K562 (cell line): Measurements from ENCODE around the gene FAM209A. TPM values are rescaled to one million over a fixed set of nuclear protein-coding genes. Genes with fewer than 3 reads are reported as not detected.

Experiments used
- ATAC-seq: fragments of 200-7000 bp; cut with Tn5 transposase; 3 replicates; pipeline ENCODE4 v1.9.1; 2020; ENCODE audit warnings: moderate library complexity
- BruUV-seq: library from RNA; stranded (reverse); fragments of 400-500 nt; replicated peaks from 2 replicates; lab custom pipeline; 2021; lab: Mats Ljungman, UMichigan
- CTCF ChIA-PET: fragments of 300-600 bp; formaldehyde crosslinking; extraction: SDS; loops from one replicate; lab custom pipeline; 2021; ENCODE audit warnings: low intra/inter-chr PET ratio; lab: Yijun Ruan, JAX
- POLR2A ChIA-PET: fragments of 300-600, 350-650 bp; sonication (Branson Sonifier 250); formaldehyde crosslinking; extraction: SDS; loops from one replicate; lab custom pipeline; 2021; ENCODE audit warnings: antibody characterized with exemption, inconsistent platforms; lab: Yijun Ruan, JAX
- DNase-seq, 4 experiments: peaks; one replicate each; pipeline versions ENCODE4 v3.0.0 to v3.0.0-alpha.2; 2011 to 2018; ENCODE audit warnings: low spot score in 3 of 4, mixed read lengths in 3 of 4; ENCODE audit errors: extremely low read depth in 1 of 4
- FAIRE-seq: peaks from 2 replicates; lab custom pipeline; 2011; peaks lifted over from hg19 to GRCh38; lab: Jason Lieb, UNC
- H2AFZ ChIP-seq: 2 replicates; pipeline ENCODE4 v1.6.0; 2011; ENCODE audit warnings: low read depth, low read length, control low read depth, inconsistent platforms
- H3K27ac ChIP-seq: fragments of 200-600 bp; 3 replicates; pipeline ENCODE4 v1.8.0; 2011; ENCODE audit warnings: low read depth, mild to moderate bottlenecking, control low read depth, inconsistent platforms, low read length, moderate library complexity, mixed read lengths; ENCODE audit errors: extremely low read depth
- H3K27me3 ChIP-seq, 2 experiments: fragments of 300-600 bp in 1 of 2; 2 replicates in 1 of 2; 3 replicates in 1 of 2; pipeline versions ENCODE4 v1.6.0 to v1.8.0; 2011; ENCODE audit warnings: inconsistent platforms in 2 of 2, low read length in 2 of 2, mild to moderate bottlenecking in 1 of 2, mixed read lengths in 1 of 2, moderate library complexity in 1 of 2; ENCODE audit not compliant: control insufficient read depth in 2 of 2, insufficient read depth in 2 of 2
- H3K36me3 ChIP-seq: fragments of 300-600 bp; 3 replicates; pipeline ENCODE4 v1.8.0; 2011; ENCODE audit warnings: mild to moderate bottlenecking, low read length, inconsistent platforms; ENCODE audit not compliant: control insufficient read depth, insufficient read depth
- H3K4me1 ChIP-seq, 2 experiments: fragments of 200-600 bp in 1 of 2; replicated peaks in 1 of 2; 2 replicates in 1 of 2; 3 replicates in 1 of 2; pipeline versions ENCODE4 v1.5.1 to v1.8.0; 2011; ENCODE audit warnings: inconsistent platforms in 2 of 2, low read length in 2 of 2, mild to moderate bottlenecking in 1 of 2, mixed read lengths in 1 of 2, moderate library complexity in 1 of 2; ENCODE audit not compliant: control insufficient read depth in 2 of 2, insufficient read depth in 2 of 2
- H3K4me2 ChIP-seq: 2 replicates; pipeline ENCODE4 v1.6.1; 2011; ENCODE audit warnings: low read length, control low read depth, inconsistent platforms, mixed read lengths; ENCODE audit not compliant: insufficient read depth
- H3K4me3 ChIP-seq: fragments of 200-600 bp; sonication (generic), shearing (Covaris generic); 2 replicates; pipeline ENCODE4 v1.5.1; 2016; ENCODE audit warnings: control low read depth, inconsistent platforms
- H3K79me2 ChIP-seq: fragments of 200-600 bp; 3 replicates; pipeline ENCODE4 v1.8.0; 2011; ENCODE audit warnings: low read length, inconsistent platforms; ENCODE audit not compliant: control insufficient read depth, insufficient read depth
- H3K9ac ChIP-seq, 2 experiments: 2 replicates each; pipeline versions ENCODE4 v1.6.0 to v1.6.1; 2011; ENCODE audit warnings: low read depth in 2 of 2, low read length in 2 of 2, control low read depth in 1 of 2, inconsistent platforms in 1 of 2, mild to moderate bottlenecking in 1 of 2, mixed read lengths in 1 of 2; ENCODE audit not compliant: insufficient read depth in 1 of 2
- H3K9me1 ChIP-seq: one replicate; pipeline ENCODE4 v1.6.0; 2011; ENCODE audit warnings: inconsistent platforms, mild to moderate bottlenecking, low read length, moderate library complexity; ENCODE audit not compliant: control insufficient read depth, insufficient read depth
- H3K9me3 ChIP-seq: replicated peaks from 2 replicates; pipeline ENCODE4 v1.5.1; 2011; ENCODE audit warnings: low read depth, low read length, inconsistent platforms; ENCODE audit not compliant: control insufficient read depth, insufficient read depth
- H4K20me1 ChIP-seq: replicated peaks from 2 replicates; pipeline ENCODE4 v1.6.1; 2011; ENCODE audit warnings: low read length, inconsistent platforms, mixed read lengths; ENCODE audit not compliant: control insufficient read depth, insufficient read depth
- ARHGAP35 ChIP-seq: fragments of 450-650 bp; IDR thresholded peaks from 2 replicates; pipeline ENCODE4 v1.6.1; 2018; ENCODE audit not compliant: partially characterized antibody
- BRD4 ChIP-seq: fragments of 200-600 bp; sonication (generic); IDR thresholded peaks from 2 replicates; pipeline ENCODE4 v1.6.1; 2017; ENCODE audit warnings: inconsistent platforms
- CREB5 ChIP-seq: fragments of 250-450 bp; sonication (Bioruptor Pico); IDR thresholded peaks from 2 replicates; pipeline ENCODE4 v1.5.0; 2020; ENCODE audit warnings: mild to moderate bottlenecking
- ELF1 ChIP-seq: fragments of 200-800 bp; sonication (Bioruptor generic); IDR thresholded peaks from 2 replicates; pipeline ENCODE4 v1.6.1; 2016; ENCODE audit warnings: missing genetic modification characterization, missing compliant biosample characterization
- FOXJ2 ChIP-seq: fragments of 200-800 bp; sonication (Bioruptor generic); IDR thresholded peaks from 2 replicates; pipeline ENCODE4 v1.6.1; 2016; ENCODE audit warnings: missing genetic modification characterization, missing compliant biosample characterization
- FOXM1 ChIP-seq, 2 experiments: fragments of 450-650 bp in 1 of 2; sonication (generic) in 1 of 2; formaldehyde crosslinking in 1 of 2; IDR thresholded peaks; 2 replicates each; pipeline versions ENCODE4 v1.6.1 to v1.9.0; 2017 to 2022; ENCODE audit warnings: low read depth in 2 of 2, mild to moderate bottlenecking in 2 of 2, missing genetic modification reagents in 1 of 2, moderate library complexity in 1 of 2
- HNRNPLL ChIP-seq: fragments of 200-400 bp; formaldehyde crosslinking; IDR thresholded peaks from 2 replicates; pipeline ENCODE4 v1.6.1; 2017; ENCODE audit warnings: low read length, low read depth, mild to moderate bottlenecking; ENCODE audit not compliant: poor library complexity, severe bottlenecking
- NCOR1 ChIP-seq: fragments of 450-650 bp; IDR thresholded peaks from 2 replicates; pipeline ENCODE4 v1.6.1; 2016; ENCODE audit warnings: mild to moderate bottlenecking, moderate library complexity
- OTX1 ChIP-seq: fragments of 450-650 bp; formaldehyde crosslinking; IDR thresholded peaks from 2 replicates; pipeline ENCODE4 v1.4.0; 2022; ENCODE audit warnings: mild to moderate bottlenecking
- RBM15 ChIP-seq: fragments of 200-400 bp; formaldehyde crosslinking; IDR thresholded peaks from 2 replicates; pipeline ENCODE4 v1.6.1; 2018; ENCODE audit warnings: mild to moderate bottlenecking, low read length, moderate library complexity; ENCODE audit not compliant: insufficient read depth
- TCF7L2 ChIP-seq: fragments of 150-350 bp; IDR thresholded peaks from 2 replicates; pipeline ENCODE4 v1.6.1; 2016; ENCODE audit warnings: low read depth, mild to moderate bottlenecking, low read length, moderate library complexity
- ZMIZ1 ChIP-seq, 2 experiments: fragments of 150-350 bp in 1 of 2; IDR thresholded peaks; 2 replicates each; pipeline ENCODE4 v1.6.1; 2012 to 2016; ENCODE audit warnings: low read depth in 2 of 2, low read length in 2 of 2, mild to moderate bottlenecking in 1 of 2, moderate library complexity in 1 of 2
- ZNF592 ChIP-seq: fragments of 450-650 bp; IDR thresholded peaks from 2 replicates; pipeline ENCODE4 v1.6.1; 2017; ENCODE audit warnings: antibody characterized with exemption, mild to moderate bottlenecking
- ZNF77 ChIP-seq: fragments of 250-450 bp; sonication (Bioruptor Pico); IDR thresholded peaks from 2 replicates; pipeline ENCODE4 v1.5.0; 2020
- WGBS: fragments of 100-300 bp; shearing (Covaris generic); methylation state at CpG from one replicate; pipeline ENCODE4 v1.1.6; 2016; ENCODE audit warnings: low coverage, mixed read lengths; ENCODE audit not compliant: insufficient coverage; ENCODE audit errors: missing lambda C conversion rate; 5-methylcytosine and 5-hydroxymethylcytosine counted together
- in situ Hi-C: fragments of 300-500 bp; cut with MboI; formaldehyde crosslinking; loops from 4 replicates; pipeline ENCODE4 v1.15.0; 2018; ENCODE audit warnings: inconsistent platforms, mixed read lengths
- intact Hi-C: fragments of 100-400 bp; cut with micrococcal nuclease; formaldehyde crosslinking; loops from 2 replicates; pipeline ENCODE4 v1.14.2; 2022
- polyA plus RNA-seq, 8 experiments: library from polyadenylated mRNA; depleted of rRNA in 4 of 8; stranded (reverse) in 5 of 8; unstranded in 3 of 8; fragments of >200 nt; fragmentation: Nextera tagmentation in 2 of 8; fragmentation: Illumina TruSeq in 1 of 8; extraction: Ambion mirVana in 2 of 8; extraction: Trizol in 1 of 8; gene quantifications; 2 replicates each; pipeline versions ENCODE4 v1.2.1 to v1.2.3, GENCODE V29; 2011 to 2014; ENCODE audit warnings: inconsistent platforms in 1 of 8, missing spikeins in 1 of 8
- total RNA-seq, 7 experiments: library from RNA; depleted of rRNA in 6 of 7; stranded (reverse); fragments of >200 nt in 6 of 7; fragmentation: Illumina TruSeq in 2 of 7; extraction: Trizol in 2 of 7; gene quantifications; 2 replicates each; pipeline versions ENCODE4 v1.2.1 to v1.2.3, GENCODE V29; 2011 to 2021; ENCODE audit warnings: low replicate concordance in 1 of 7

The FAM209A gene
- total and polyA plus RNA-seq, 9 of the 15 experiments (the other 6 are each of a cell fraction or from before 2014, with no cell fraction given): 0.08 to 0.15 (median 0.11) TPM; not detected in 6

- no TSS peak for BruUV-seq
- Histone ChIP-seq H3K9me1 (no peaks in the 10 kb centered on the region), H3K4me3 (no peak overlapping the region), H3K9ac (no peak overlapping the region), H3K27me3 (peaks cover 5 to 8% of the 10 kb centered on the region in 2 experiments; a peak in 4 of 5 replicates), H3K36me3 (no peaks in the 10 kb centered on the region), H3K4me2 (no peak overlapping the region), H3K79me2 (no peaks in the 10 kb centered on the region), H4K20me1 (no peaks in the 10 kb centered on the region), H2AFZ (no peak overlapping the region), H3K9me3 (no peaks in the 10 kb centered on the region), H3K4me1 (no peaks in the 10 kb centered on the region; a peak in 1 of 5 replicates), H3K27ac (no peak overlapping the region)
- in situ Hi-C loops: no loop called here
- ATAC-seq (no peak), DNase-seq (no peak), FAIRE-seq (no peak)
- WGBS: 0% methylated on average over 6 of the region's 7 CpGs
- ChIA-PET CTCF (no interaction called here), POLR2A (no interaction called here)
- intact Hi-C loops: no loop called here
- TF ChIP-seq FOXM1 (IDR thresholded peaks at IDR 0.05; ENCODE audit: low read depth) (no peak), FOXM1 (CRISPR knock-in tag; IDR thresholded peaks at IDR 0.05; ENCODE audit: low read depth) (no peak), ZMIZ1 (IDR thresholded peaks at IDR 0.05; ENCODE audit: low read depth in 2 of 2, low read length in 2 of 2) (no peak), OTX1 (CRISPR knock-in tag) (no peak), ZNF592 (no peak), RBM15 (no peak), ARHGAP35 (no peak), BRD4 (no peak), CREB5 (CRISPR knock-in tag) (no peak), ELF1 (tag) (no peak), HNRNPLL (no peak), NCOR1 (no peak), TCF7L2 (no peak), ZNF77 (CRISPR knock-in tag) (no peak), FOXJ2 (tag) (no peak)
These were observed 3.0 kb downstream of the FAM209A start for GRCh38 chr20:56527521-56527920.
